ENCODE measurements around the gene RPS27L. TPM values are rescaled to one million over a fixed set of nuclear protein-coding genes. Genes with fewer than 3 reads are reported as not detected.

The RPS27L gene
- polyA plus RNA-seq (2013, experiment 1 of 2; ENCODE audit: insufficient read length) = 299 TPM
- 309 TPM for polyA plus RNA-seq (2013, experiment 2 of 2; ENCODE audit: insufficient read length)

DNA sequence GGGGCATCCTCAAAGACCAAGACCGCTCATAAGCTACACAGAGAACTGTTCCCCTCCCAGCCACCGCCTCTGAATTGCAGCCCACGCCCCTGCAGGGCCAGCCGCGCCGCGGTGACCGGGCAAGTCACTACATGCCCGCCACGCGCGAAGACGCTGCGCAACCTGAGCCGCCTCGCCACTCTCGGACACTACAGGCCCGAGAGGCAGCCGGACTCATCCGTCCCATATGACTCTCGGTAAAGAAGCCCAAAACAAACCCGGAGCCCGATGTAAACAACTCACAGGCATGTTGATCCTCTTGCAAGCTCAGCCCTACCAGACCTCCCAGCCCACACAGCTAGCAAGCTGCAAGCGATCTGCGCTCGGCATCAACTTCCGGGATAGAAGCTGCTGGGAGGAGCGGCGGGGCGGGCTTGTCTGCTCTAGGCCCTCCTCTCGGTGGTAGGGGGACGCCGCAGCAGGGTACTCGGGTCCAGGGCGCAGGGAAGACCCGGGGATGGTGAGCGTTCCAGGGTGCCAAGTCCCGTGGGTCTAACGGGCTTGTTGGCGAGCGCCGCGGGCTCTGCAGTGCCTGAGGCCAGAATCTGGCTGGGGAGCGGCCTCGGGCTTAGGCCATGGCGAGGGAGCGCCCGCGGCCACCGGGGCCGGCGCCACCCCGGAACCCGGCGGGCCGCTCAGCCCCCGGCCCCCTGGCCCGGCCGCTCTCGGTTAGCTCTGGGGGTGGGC is at the start of gene RPS27L:
Gene RPS27L, minus strand, starts transcription at position 360 of the 726 bp plus-strand sequence. Its CDS starts 72 bp downstream, at position 288.
- DNase-seq = peak; percentile 93

- DNase-seq = no peak
These were observed 48.8 kb upstream of the RPS27L start for GRCh38 chr15:63206079-63206478.

- no peak for DNase-seq
These were observed 46.3 kb upstream of the RPS27L start for GRCh38 chr15:63203451-63204090.

DNA sequence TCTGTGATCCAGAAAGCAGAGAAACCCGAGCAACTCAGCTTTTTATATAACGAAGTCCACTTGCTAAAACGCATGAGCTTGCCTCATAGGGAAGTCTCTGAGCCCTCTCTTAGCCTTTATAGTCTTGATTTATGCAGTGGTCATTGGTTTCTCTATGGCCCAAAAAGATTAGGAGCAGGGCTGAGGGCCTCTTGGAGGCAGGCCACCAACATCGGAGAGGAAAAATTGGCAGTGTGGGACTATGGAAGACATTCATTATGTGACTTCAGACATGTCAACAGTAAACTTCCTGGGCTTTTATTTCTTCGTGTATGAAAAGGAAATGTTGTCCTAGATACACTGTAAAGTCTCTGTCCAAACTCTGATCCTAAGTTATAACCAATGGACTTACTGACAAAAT is 45.6 kb upstream of the RPS27L start:
- no peak for DNase-seq

GRCh38 chr15:63200464-63201249 is 43.4 kb upstream of the RPS27L start:
- DNase-seq = no peak

GRCh38 chr15:63198371-63199250 is 41.3 kb upstream of the RPS27L start:
- DNase-seq = peak; percentile 65

- DNase-seq = no peak
These were observed 40.3 kb upstream of the RPS27L start for GRCh38 chr15:63197626-63198025.

DNA sequence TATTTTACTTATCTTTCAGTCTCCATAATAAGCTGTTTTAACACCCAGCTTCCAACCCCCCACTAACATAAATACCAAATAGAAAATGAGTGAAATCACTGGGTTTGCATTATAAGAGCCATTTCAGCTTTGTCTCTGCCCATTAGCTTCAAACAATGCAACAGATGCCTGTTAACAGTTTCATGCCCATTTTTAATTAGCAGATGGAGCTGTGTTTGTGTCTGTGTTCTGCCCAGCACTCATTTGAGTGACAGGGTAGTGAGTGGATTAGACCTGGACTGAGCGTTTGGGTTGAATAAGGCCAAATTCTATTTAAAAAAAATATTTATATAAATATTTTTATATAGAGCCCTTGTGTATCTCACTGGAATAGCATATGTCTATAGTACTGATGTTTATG is 39.6 kb upstream of the RPS27L start:
- DNase-seq = no peak

GRCh38 chr15:63195569-63196015 is 38.3 kb upstream of the RPS27L start:
- no peak for DNase-seq

GRCh38 chr15:63194880-63195568 is 37.7 kb upstream of the RPS27L start:
- DNase-seq = no peak

- DNase-seq = no peak
These were observed 37.0 kb upstream of the RPS27L start for GRCh38 chr15:63194302-63194701.

GRCh38 chr15:63192619-63193206 is 35.4 kb upstream of the RPS27L start:
- DNase-seq = no peak

DNA sequence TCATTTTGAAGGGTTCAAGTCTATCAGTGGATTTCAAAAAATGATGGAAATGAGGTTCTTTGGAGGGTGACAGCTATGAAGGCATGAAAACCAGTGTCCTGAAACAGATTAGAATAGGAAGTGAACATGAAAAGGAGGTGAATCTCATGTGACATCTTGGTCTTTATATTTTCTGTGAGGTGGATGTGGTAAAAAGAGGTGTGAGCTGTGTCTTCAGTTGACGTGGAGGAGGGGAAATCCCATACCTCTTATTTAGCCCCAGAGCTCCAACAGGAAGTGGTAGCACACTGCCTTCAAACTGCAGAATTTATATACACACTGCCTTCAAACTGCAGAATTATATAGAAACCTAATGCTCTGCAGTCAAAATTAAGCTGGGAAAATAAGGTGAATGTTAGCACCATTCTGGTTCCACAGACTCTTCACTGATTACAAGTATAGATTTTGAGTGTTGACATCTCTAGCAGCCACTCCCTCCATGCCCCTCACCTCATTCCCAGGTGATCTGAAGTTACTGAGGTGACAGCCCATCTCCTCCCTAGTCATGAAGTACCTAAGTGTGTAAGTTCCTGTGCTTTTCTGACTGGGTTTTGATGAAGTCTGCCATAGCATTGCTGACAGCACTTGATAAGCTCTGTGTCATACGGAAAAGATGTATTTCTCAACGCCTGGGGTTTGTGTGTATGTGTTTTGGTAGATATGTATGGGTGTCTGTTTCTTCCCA is 34.8 kb upstream of the RPS27L start:
- DNase-seq = no peak

DNA sequence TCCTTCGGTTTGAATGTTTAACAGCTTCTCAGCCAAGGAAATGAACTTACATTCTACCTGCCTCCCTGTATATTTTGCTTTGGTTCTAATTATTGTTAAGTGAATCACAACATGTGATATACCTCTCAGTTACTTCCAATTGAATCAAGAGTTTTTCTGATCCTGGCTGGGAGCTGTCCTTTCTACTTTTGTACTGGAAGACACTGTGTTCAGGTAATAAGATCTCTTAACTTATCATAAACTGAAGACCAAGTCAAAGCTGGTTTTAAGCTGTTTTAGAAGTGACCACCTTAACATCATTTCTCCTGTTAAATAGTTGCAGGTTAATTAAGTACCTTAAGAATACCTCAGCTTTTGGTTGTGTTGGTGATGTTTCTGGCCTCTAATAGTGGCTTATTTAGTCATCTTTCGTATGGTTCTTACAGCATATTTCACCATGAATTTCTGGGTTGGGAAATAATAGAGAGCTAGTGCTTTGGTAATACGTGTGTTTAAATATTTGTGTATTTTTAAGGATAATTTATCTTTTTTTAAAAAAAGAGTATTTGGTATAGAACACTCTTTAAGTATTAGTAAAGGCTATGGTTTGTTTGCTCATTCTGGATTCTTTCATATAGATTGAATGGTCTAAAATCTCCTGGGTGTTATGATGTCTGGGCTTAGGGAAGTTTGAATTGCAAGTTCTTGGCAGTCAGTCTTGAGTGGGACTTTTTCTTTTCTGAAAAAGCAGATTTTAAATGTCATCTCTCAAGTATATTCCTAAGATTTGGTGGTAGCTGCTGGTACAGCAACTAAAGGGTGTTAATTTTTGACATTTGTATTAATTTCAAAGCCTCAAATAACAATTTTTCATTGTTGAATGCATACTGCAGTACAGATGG is 33.7 kb upstream of the RPS27L start:
- DNase-seq = no peak

- DNase-seq = no peak
These were observed 32.9 kb upstream of the RPS27L start for GRCh38 chr15:63189941-63190768.

- peak; percentile 97 for DNase-seq
These were observed 31.9 kb upstream of the RPS27L start, which contains the start of gene RAB8B for GRCh38 chr15:63188926-63189871. TSS of gene RAB8B (plus strand) at chr15:63189606. CDS start at chr15:63189625, 19 bp downstream.

Data from fibroblast of skin of abdomen (primary cell).